Measurements from ENCODE around the gene MYLK4. TPM values are rescaled to one million over a fixed set of nuclear protein-coding genes. Genes with fewer than 3 reads are reported as not detected.

The MYLK4 gene
- polyA plus RNA-seq, 1 donor from 2014 or later, result 1.3 TPM

DNA sequence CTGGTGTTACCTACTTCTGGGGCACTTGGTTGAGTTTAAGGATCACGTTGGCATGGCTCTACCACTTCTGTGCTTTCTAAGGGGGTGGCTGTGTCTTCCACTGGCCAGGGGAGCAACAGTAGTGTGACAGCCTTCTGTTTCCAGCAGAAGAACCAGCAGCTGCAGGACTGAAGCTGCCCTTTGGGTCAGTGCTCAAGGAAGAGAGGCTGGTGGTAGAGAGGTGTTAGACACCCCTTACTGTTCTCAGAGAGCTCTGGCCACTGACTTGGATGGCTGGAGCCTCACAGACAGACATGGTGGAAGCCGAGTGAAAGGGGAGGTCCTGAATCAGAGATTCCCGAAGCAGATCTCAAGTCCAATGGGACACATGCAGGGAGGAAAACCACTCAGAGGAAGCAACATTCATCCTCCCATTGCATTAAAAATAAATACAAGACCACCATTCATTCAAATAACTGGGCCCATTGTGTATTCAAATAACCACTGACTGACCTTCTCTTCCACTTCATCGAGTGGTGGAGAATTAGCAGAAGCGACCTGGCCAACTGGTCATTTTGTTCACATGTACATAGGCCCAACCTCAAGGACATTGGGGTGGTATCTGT, 106.7 kb downstream of the MYLK4 start:
- Histone ChIP-seq H4K20me1 (ENCODE audit: insufficient read depth) (no peaks in the 10 kb centered on the region), H3K4me3 (ENCODE audit: low read length) (no peak overlapping the region), H2AFZ (ENCODE audit: low read depth, low read length) (no peak overlapping the region), H3K9ac (ENCODE audit: low read length) (no peak overlapping the region), H3K9me2 (ENCODE audit: insufficient read depth, low read length) (no peaks in the 10 kb centered on the region), H3K36me3 (ENCODE audit: insufficient read depth, low read length) (no peaks in the 10 kb centered on the region), H3K79me2 (replicated peaks; ENCODE audit: insufficient read depth, low read length) (no peaks in the 10 kb centered on the region), H3F3A (ENCODE audit: insufficient read depth, low read length, poor library complexity, severe bottlenecking) (no peaks in the 10 kb centered on the region), H3K4me2 (ENCODE audit: low read length) (no peak overlapping the region), H3K27me3 (ENCODE audit: insufficient read depth, low read depth, low read length) (no peaks in the 10 kb centered on the region), H3K27ac (ENCODE audit: low read length) (no peak overlapping the region), H3K9me3 (ENCODE audit: low read length) (no peaks in the 10 kb centered on the region)
- TF ChIP-seq, protein P1, sequence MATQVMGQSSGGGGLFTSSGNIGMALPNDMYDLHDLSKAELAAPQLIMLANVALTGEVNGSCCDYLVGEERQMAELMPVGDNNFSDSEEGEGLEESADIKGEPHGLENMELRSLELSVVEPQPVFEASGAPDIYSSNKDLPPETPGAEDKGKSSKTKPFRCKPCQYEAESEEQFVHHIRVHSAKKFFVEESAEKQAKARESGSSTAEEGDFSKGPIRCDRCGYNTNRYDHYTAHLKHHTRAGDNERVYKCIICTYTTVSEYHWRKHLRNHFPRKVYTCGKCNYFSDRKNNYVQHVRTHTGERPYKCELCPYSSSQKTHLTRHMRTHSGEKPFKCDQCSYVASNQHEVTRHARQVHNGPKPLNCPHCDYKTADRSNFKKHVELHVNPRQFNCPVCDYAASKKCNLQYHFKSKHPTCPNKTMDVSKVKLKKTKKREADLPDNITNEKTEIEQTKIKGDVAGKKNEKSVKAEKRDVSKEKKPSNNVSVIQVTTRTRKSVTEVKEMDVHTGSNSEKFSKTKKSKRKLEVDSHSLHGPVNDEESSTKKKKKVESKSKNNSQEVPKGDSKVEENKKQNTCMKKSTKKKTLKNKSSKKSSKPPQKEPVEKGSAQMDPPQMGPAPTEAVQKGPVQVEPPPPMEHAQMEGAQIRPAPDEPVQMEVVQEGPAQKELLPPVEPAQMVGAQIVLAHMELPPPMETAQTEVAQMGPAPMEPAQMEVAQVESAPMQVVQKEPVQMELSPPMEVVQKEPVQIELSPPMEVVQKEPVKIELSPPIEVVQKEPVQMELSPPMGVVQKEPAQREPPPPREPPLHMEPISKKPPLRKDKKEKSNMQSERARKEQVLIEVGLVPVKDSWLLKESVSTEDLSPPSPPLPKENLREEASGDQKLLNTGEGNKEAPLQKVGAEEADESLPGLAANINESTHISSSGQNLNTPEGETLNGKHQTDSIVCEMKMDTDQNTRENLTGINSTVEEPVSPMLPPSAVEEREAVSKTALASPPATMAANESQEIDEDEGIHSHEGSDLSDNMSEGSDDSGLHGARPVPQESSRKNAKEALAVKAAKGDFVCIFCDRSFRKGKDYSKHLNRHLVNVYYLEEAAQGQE (IDR thresholded peaks at IDR 0.05; ENCODE audit: borderline replicate concordance), result no peak
- TF ChIP-seq EZH2 (IDR thresholded peaks at IDR 0.05; ENCODE audit: borderline replicate concordance, insufficient read depth, low read length, poor library complexity, severe bottlenecking) (no peak), RAD21 (conservative IDR thresholded peaks at IDR 0.05) (no peak), MXI1 (conservative IDR thresholded peaks at IDR 0.05; ENCODE audit: poor library complexity, severe bottlenecking) (no peak), EP300 (conservative IDR thresholded peaks at IDR 0.05; ENCODE audit: poor library complexity, severe bottlenecking) (no peak), CTCF (IDR thresholded peaks at IDR 0.05; ENCODE audit: poor library complexity, severe bottlenecking) (no peak), SMC3 (conservative IDR thresholded peaks at IDR 0.05; ENCODE audit: poor library complexity) (no peak)

GRCh38 chr6:2643130-2643529, 107.6 kb downstream of the MYLK4 start:
- Histone ChIP-seq H2AFZ (ENCODE audit: low read depth, low read length) (no peak overlapping the region), H3K27ac (ENCODE audit: low read length) (no peak overlapping the region), H3K4me3 (ENCODE audit: low read length) (no peak overlapping the region), H3K4me2 (ENCODE audit: low read length) (no peak overlapping the region), H3F3A (ENCODE audit: insufficient read depth, low read length, poor library complexity, severe bottlenecking) (no peaks in the 10 kb centered on the region), H3K79me2 (replicated peaks; ENCODE audit: insufficient read depth, low read length) (no peaks in the 10 kb centered on the region), H3K9ac (ENCODE audit: low read length) (no peak overlapping the region), H4K20me1 (ENCODE audit: insufficient read depth) (no peaks in the 10 kb centered on the region), H3K27me3 (ENCODE audit: insufficient read depth, low read depth, low read length) (no peaks in the 10 kb centered on the region), H3K9me3 (ENCODE audit: low read length) (no peaks in the 10 kb centered on the region), H3K36me3 (ENCODE audit: insufficient read depth, low read length) (no peaks in the 10 kb centered on the region), H3K9me2 (ENCODE audit: insufficient read depth, low read length) (no peaks in the 10 kb centered on the region)
- no peak for TF ChIP-seq POLR2AphosphoS5 (IDR thresholded peaks at IDR 0.05)
- no peak for TF ChIP-seq EP300 (conservative IDR thresholded peaks at IDR 0.05; ENCODE audit: poor library complexity, severe bottlenecking)
- no peak for TF ChIP-seq RAD21 (conservative IDR thresholded peaks at IDR 0.05)
- no peak for TF ChIP-seq SMC3 (conservative IDR thresholded peaks at IDR 0.05; ENCODE audit: poor library complexity)
- TF ChIP-seq, protein P1 (IDR thresholded peaks at IDR 0.05; ENCODE audit: borderline replicate concordance), result no peak
- no peak for TF ChIP-seq TAF1 (IDR thresholded peaks at IDR 0.05; ENCODE audit: low read depth)
- no peak for TF ChIP-seq CTCF (IDR thresholded peaks at IDR 0.05; ENCODE audit: poor library complexity, severe bottlenecking)
- no peak for TF ChIP-seq MXI1 (conservative IDR thresholded peaks at IDR 0.05; ENCODE audit: poor library complexity, severe bottlenecking)
- no peak for TF ChIP-seq EZH2 (IDR thresholded peaks at IDR 0.05; ENCODE audit: borderline replicate concordance, insufficient read depth, low read length, poor library complexity, severe bottlenecking)
